ENCODE results near the gene NEURL3.
"Not testable (repeated sequence)": the region's sequence is repeated elsewhere in the genome, so short reads cannot be mapped to it uniquely, and the experiment has no call there.

The NEURL3 gene

GRCh38 chr2:96477458-96477857 lies 27.7 kb downstream of the NEURL3 start:
- DNase-seq, result no peak

DNA sequence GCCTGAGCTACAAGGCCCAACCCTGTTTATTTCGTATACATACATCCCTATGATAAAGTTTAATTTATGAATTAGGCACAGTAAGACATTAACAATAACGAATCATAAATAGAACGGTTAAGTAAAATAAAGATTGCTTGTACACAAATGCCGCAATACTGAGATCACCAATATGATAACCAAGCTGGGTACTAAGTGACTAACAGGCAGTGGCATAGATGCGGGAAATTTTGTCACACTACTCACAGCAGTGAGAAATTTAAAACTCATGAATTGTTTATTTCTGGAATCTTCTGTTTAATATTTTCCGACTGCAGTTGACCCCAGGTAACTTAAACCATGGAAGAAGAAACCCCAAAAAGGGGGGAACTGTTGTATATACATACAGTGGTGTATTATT lies 33.4 kb downstream of the NEURL3 start:
- DNase-seq, result no peak

- DNase-seq, result no peak
Measured at GRCh38 chr2:96470636-96471035, 34.5 kb downstream of the NEURL3 start.

- DNase-seq, result no peak
Measured at GRCh38 chr2:96470109-96470508, 35.0 kb downstream of the NEURL3 start.

GRCh38 chr2:96468904-96469303 lies 36.3 kb downstream of the NEURL3 start:
- no peak for DNase-seq

GRCh38 chr2:96464651-96465050 lies 40.5 kb downstream of the NEURL3 start:
- no peak for DNase-seq

DNA sequence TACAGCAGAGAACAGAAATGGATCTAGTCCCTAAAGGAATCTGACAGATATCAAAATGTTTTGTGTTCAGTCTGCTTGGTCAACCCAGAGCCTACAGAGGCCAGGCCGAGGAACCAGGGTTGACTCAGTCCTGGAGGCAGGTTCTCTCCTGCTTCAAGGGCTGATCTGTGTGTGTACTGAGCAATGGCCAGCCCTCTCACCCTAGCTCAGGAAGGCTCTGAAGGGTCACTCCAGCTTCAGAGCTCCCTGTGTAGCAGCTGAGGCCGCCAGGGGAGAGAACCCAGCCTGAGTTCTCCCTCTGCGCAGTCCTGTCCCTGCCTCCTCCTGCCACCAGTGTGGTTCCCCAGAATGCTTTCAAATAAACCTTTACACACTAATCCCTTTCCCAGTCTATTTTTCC lies 41.1 kb downstream of the NEURL3 start:
- no peak for DNase-seq

DNA sequence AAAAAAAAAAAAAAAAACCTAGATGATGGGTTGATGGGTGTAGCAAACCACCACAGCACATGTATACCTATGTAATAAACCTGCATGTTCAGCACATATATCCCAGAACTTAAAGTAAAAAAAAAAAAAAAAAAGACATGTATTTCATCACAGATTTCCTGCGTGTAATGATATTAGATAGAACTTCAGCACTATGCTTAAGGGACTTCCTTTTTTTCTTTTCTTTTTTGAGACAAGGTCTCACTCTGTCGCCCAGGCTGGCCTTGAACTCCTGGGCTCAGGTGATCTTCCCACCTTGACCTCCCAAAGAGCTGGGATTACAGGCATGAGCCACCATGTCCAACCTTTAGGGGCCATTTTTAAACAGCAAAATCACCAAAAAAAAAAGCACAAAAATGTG lies 42.0 kb downstream of the NEURL3 start:
- no peak for DNase-seq

- DNase-seq, result not testable (repeated sequence)
Measured at GRCh38 chr2:96461616-96462015, 43.5 kb downstream of the NEURL3 start.

DNA sequence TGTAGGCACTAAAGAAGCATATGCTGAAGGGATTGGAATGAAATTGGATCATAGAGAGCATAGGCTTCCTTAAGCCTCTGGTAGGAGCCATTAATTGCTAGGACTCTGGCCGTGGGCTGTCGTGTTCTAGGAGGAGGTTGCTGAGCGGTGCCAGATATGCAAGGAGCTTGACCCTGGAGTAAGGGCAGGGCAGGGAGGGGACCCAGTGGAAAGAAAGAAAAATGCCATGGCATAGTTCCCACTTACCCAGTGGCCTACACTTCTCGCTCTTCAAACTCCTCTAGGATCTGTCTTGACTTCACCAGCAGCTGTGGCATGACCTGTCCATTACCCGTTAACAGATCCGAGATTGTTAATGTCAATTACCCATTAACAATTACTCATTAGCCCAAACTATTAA lies 53.1 kb downstream of the NEURL3 start:
- DNase-seq, result no peak

- no peak for DNase-seq
Measured at GRCh38 chr2:96449637-96450036, 55.5 kb downstream of the NEURL3 start.

DNA sequence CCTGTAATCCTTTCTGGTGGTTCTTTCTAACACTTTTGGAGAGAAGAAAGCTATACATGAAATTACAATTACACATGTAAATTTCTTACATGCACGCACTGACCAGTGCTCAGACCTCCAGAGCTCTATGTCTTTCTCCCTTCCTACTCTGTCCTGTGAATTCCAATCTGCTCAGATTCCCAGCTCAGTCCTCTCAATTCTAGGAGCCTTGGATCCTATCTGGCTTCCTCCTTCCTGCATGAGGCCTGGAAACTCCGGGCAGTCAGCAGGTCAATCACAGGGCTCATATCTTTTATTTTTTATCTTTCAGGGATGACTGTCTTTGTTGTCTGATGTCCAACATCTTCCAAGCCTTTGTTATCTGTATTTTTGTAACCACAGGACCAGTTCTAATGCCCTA lies 56.0 kb downstream of the NEURL3 start:
- no peak for DNase-seq

GRCh38 chr2:96447726-96448125 lies 57.4 kb downstream of the NEURL3 start:
- DNase-seq, result no peak

All from KG1 (cell line).